Astrocyte (in vitro differentiated cells and primary cell): Measurements from ENCODE around the gene NAP1L4.

ENCODE experiments used
- CTCF ChIP-seq: IDR thresholded peaks from 2 replicates; pipeline ENCODE4 v1.5.1; 2011; ENCODE audit warnings: low read depth, mild to moderate bottlenecking, inconsistent platforms, low read length, moderate library complexity; ENCODE audit not compliant: insufficient read depth
- EZH2 ChIP-seq: IDR thresholded peaks from 2 replicates; pipeline ENCODE4 v1.6.1; 2012; ENCODE audit warnings: mild to moderate bottlenecking, low read length, inconsistent platforms; ENCODE audit not compliant: insufficient read depth

- TF ChIP-seq CTCF (no peak), EZH2 (no peak)
Measured at GRCh38 chr11:2951231-2952110, 40.7 kb downstream of the NAP1L4 start.
